Right lobe of liver (tissue), 6 donors: Measurements from ENCODE around the gene DYNC2H1. TPM values are rescaled to one million over a fixed set of nuclear protein-coding genes. Genes with fewer than 3 reads are reported as not detected.
A peak's percentile ranks its signal among the peaks of the same experiment; 100 is the strongest.

ENCODE experiments used
- ATAC-seq, 4 donors: fragments of 200-7000 bp; cut with Tn5 transposase; one replicate each; pipeline ENCODE4 v1.9.1; 2020; ENCODE audit warnings: mild to moderate bottlenecking in 4 of 4, moderate library complexity in 4 of 4
- DNase-seq, 3 donors: peaks; one replicate each; pipeline ENCODE4 v3.0.0-alpha.2; 2020
- H3K27ac ChIP-seq, 3 donors: fragments of 200-600 bp; one replicate each; pipeline ENCODE4 v1.8.0; 2022
- H3K27me3 ChIP-seq, 2 donors: fragments of 200-600 bp; one replicate each; pipeline ENCODE4 v1.8.0; 2022
- H3K36me3 ChIP-seq, 4 donors: fragments of 200-600 bp; sonication (generic) in 1 of 4; one replicate each; pipeline versions ENCODE4 v1.5.1 to v1.8.0; 2017 to 2022; ENCODE audit warnings: control low read depth in 1 of 4
- H3K4me1 ChIP-seq, 4 donors: fragments of 200-600 bp; sonication (generic) in 1 of 4; one replicate each; pipeline versions ENCODE4 v1.5.1 to v1.8.0; 2017 to 2022; ENCODE audit warnings: control low read depth in 1 of 4
- H3K4me3 ChIP-seq, 3 donors: fragments of 200-600 bp; one replicate each; pipeline ENCODE4 v1.8.0; 2022
- H3K9me3 ChIP-seq, 4 donors: fragments of 200-600 bp; sonication (generic) in 1 of 4; one replicate each; pipeline versions ENCODE4 v1.5.1 to v1.8.0; 2017 to 2022; ENCODE audit warnings: control low read depth in 1 of 4
- CTCF ChIP-seq, 4 donors: fragments of 200-600 bp in 3 of 4; fragments of 450-650 bp in 1 of 4; IDR thresholded peaks; one replicate each; pipeline versions ENCODE4 v1.5.1 to v1.8.0; 2016 to 2022; ENCODE audit warnings: antibody characterized with exemption in 4 of 4, mild to moderate bottlenecking in 2 of 4
- POLR2A ChIP-seq: fragments of 450-650 bp; IDR thresholded peaks from one replicate; pipeline ENCODE4 v1.6.1; 2017; ENCODE audit warnings: antibody characterized with exemption, mild to moderate bottlenecking
- WGBS: methylation state at CpG from one replicate; pipeline ENCODE4 v1.1.6; 2018; ENCODE audit warnings: low coverage, low lambda C conversion rate; ENCODE audit not compliant: insufficient coverage; ENCODE audit errors: missing lambda C conversion rate; 5-methylcytosine and 5-hydroxymethylcytosine counted together
- intact Hi-C, 2 donors: fragments of 100-400 bp; cut with DNase I; formaldehyde crosslinking; loops; one replicate each; pipeline versions ENCODE4 v1.11.2 to v1.14.1; 2022
- total RNA-seq, 6 experiments: library from RNA; depleted of rRNA in 2 of 6; stranded (reverse); fragments of >200 nt in 2 of 6; fragmentation: NEBNext Ultra II Directional in 3 of 6; extraction: Animal tissue kit (Norgen Biotek cat#: 25700) in 3 of 6; gene quantifications; one replicate each; pipeline versions ENCODE4 v1.1.0 to v1.2.4, GENCODE V29; 2016 to 2023
- donor health status: DM: no; HTN: yes; CAD: no.
- donor health status: DM: no; HTN: no; CAD: no.
- donor health status: DM: no; HTN: no; CAD: no.
- donor health status: DM: no; HTN: yes; CAD: no.
- donor health status: DM: no; HTN: yes; CAD: no.

DYNC2H1 gene
- total RNA-seq, 6 experiments from 2014 or later = 1.0 to 3.4 (median 1.5) TPM

GRCh38 chr11:103175461-103176129, 66.4 kb downstream of the DYNC2H1 start:
- intact Hi-C loops = no loop called here
- Histone ChIP-seq H3K27ac (no peak overlapping the region), H3K27me3 (no peaks in the 10 kb centered on the region), H3K9me3 (no peaks in the 10 kb centered on the region), H3K4me1 (no peaks in the 10 kb centered on the region), H3K36me3 (no peaks in the 10 kb centered on the region), H3K4me3 (no peak overlapping the region)
- TF ChIP-seq CTCF (IDR thresholded peaks at IDR 0.05) (no peak), POLR2A (no peak)
- no peak for DNase-seq
- ATAC-seq = no peak
- WGBS = 52% methylated on average over 2 of the region's 2 CpGs

GRCh38 chr11:103183981-103184611, 74.9 kb downstream of the DYNC2H1 start:
- H3K9me3 ChIP-seq = no peaks in the 10 kb centered on the region
- DNase-seq (no peak), ATAC-seq (no peak)
- H3K4me1 ChIP-seq = no peaks in the 10 kb centered on the region
- 27% methylated on average over 3 of the region's 3 CpGs for WGBS
- no peak overlapping the region for H3K4me3 ChIP-seq
- H3K27me3 ChIP-seq = no peaks in the 10 kb centered on the region
- H3K27ac ChIP-seq = no peak overlapping the region
- intact Hi-C loops = no loop called here
- no peaks in the 10 kb centered on the region for H3K36me3 ChIP-seq
- TF ChIP-seq CTCF (IDR thresholded peaks at IDR 0.05) (no peak), POLR2A (no peak)

GRCh38 chr11:103202048-103202651, 92.9 kb downstream of the DYNC2H1 start:
- 28% methylated on average over 3 of the region's 3 CpGs for WGBS
- no peak overlapping the region for H3K4me3 ChIP-seq
- ATAC-seq (peak; percentile 45 to 77 (median 57)), DNase-seq (no peak)
- intact Hi-C loops = no loop called here
- H3K4me1 ChIP-seq = no peaks in the 10 kb centered on the region
- no peaks in the 10 kb centered on the region for H3K9me3 ChIP-seq
- no peak overlapping the region for H3K27ac ChIP-seq
- H3K36me3 ChIP-seq = no peaks in the 10 kb centered on the region
- TF ChIP-seq POLR2A (no peak), CTCF (IDR thresholded peaks at IDR 0.05) (peak; percentile 31 to 56 (median 50))
- H3K27me3 ChIP-seq = no peaks in the 10 kb centered on the region

GRCh38 chr11:103210543-103210942, 101.3 kb downstream of the DYNC2H1 start:
- H3K36me3 ChIP-seq = no peaks in the 10 kb centered on the region
- TF ChIP-seq CTCF (IDR thresholded peaks at IDR 0.05) = no peak
- TF ChIP-seq POLR2A = no peak
- no peak for DNase-seq
- WGBS = 71% methylated on average over 1 of the region's 1 CpG
- no peaks in the 10 kb centered on the region for H3K4me1 ChIP-seq
- no peaks in the 10 kb centered on the region for H3K27me3 ChIP-seq
- intact Hi-C loops = no loop called here
- H3K4me3 ChIP-seq = no peak overlapping the region
- ATAC-seq = no peak
- H3K9me3 ChIP-seq = no peaks in the 10 kb centered on the region
- H3K27ac ChIP-seq = no peak overlapping the region
